HG02571 (cell line): ENCODE data around the gene DCAF5.

Source experiments
- ATAC-seq: cut with Tn5 transposase; IDR thresholded peaks from one replicate; pipeline ENCODE4 v1.9.1; 2021; ENCODE audit warnings: mild to moderate bottlenecking, moderate library complexity; ENCODE audit not compliant: unreplicated experiment

The DCAF5 gene

DNA sequence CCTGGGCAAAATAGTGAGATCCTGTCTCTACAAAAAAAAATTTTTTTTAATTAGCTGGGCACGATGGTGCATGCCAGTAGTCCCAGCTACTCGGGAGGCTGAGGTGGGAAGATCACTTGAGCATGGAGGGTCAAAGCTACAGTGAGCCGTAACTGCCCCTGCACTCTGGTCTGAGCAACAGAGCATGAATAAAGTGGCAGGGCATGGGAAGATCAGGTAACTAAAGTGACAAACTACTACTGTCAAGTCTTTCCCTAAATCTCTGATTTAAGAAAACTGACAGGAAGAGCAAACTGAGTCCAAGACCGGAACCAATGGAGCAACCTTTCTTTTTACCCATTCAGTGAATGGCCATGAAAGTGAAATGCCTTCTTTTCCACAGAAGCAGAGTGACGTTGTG lies 10.8 kb downstream of the DCAF5 start:
- ATAC-seq = no peak

DNA sequence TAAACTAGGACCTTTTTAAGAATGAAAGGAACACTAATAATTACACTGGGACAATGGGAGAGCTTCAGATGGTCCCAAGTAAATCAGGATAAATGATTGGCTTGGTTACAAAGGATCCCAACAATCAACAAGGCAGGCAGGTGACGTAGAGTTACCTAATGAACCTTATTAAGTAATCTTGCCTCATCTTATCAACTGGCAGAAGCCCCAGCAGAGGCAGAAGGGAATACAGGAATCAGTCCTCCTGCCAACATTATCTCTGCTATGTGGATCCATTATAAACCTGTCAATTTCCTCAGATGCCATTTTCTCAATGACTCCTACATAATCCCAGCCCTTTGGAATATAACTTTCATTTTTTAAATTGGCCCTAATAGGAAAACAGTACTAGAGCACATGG lies 11.4 kb downstream of the DCAF5 start:
- ATAC-seq = no peak

GRCh38 chr14:69139743-69140142 lies 13.2 kb downstream of the DCAF5 start:
- ATAC-seq = no peak

GRCh38 chr14:69137843-69138535 lies 14.9 kb downstream of the DCAF5 start:
- no peak for ATAC-seq

- no peak for ATAC-seq
Observed at GRCh38 chr14:69137416-69137815, 15.5 kb downstream of the DCAF5 start.

DNA sequence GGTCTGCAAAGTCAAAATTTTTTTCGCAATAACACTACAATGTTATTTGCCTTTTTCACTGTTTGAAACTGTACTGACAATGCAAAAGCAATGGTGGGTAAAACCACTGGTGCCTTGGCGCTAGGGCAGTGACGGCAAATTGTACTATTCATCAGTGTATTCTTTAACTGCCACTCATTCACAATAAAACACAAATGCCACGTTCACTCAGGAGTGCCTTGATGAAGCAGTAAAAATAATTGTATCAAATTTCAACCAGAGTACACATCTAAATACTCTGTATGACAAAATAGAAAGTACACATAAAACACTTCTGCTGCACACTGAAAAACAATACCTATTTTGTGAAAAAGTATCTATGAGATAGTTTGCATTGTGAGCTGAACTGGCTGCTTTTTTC lies 17.8 kb downstream of the DCAF5 start:
- no peak for ATAC-seq

DNA sequence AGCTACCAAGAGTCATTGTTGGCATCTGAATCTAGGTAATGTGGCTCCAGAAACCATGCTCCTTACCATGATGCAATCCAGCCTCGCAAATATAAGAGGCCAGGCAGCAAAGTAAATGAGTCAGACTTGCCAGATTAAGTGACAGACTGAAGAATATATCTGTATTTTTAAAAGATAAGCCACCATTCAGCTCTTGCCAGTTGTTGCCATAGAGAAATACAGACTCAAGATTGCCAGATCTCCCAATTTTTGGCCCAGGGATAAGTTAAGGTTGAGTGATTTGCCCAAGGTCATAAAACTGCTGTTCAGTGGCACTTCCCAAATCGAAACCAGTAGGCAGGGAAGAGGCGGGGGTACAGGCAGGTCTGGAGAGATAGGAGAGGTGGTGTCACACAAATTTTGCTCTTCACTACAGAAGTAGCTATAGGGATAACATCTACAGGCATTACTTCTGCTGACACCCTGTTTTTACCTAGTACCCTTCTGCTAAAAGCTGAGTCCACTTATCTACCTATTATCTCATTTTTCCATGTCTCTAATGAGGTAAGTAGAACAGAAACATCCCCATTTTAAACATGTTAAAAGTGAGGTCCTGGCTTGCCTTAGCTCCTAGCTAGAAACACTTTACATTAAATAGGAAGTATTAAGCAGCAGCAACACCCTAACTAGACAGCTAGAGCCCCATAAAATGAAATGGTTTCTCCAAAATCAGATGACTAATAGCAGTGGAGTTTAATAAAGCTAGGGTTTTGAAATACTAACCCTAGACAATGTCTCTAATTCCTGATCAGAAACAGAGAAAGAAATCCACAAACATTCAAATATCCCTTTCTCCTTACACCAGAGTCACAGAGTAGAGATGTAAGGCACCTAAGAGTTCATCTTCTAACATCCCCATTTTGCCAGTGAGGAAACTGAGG lies 19.5 kb downstream of the DCAF5 start:
- no peak for ATAC-seq

GRCh38 chr14:69132513-69133181 lies 20.3 kb downstream of the DCAF5 start:
- no peak for ATAC-seq

DNA sequence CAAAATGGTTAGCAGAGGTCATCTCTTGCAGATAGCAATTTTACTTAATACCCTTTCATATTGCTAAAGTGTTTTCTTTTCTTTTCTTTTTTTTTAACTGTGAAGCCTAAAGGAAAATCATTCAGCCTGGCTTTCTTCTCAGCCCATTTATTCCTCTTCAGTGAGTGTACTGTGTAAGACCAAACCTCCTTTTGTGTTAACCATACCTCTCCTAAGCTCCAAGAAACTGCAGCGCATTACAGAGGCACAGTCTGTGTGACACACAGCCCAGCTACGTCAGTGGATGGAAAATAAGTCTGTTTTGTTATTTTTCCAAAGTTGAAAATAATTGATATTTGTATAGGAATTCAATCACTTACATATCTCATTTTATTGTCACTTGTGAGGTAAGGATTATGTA lies 21.7 kb downstream of the DCAF5 start:
- ATAC-seq = no peak

DNA sequence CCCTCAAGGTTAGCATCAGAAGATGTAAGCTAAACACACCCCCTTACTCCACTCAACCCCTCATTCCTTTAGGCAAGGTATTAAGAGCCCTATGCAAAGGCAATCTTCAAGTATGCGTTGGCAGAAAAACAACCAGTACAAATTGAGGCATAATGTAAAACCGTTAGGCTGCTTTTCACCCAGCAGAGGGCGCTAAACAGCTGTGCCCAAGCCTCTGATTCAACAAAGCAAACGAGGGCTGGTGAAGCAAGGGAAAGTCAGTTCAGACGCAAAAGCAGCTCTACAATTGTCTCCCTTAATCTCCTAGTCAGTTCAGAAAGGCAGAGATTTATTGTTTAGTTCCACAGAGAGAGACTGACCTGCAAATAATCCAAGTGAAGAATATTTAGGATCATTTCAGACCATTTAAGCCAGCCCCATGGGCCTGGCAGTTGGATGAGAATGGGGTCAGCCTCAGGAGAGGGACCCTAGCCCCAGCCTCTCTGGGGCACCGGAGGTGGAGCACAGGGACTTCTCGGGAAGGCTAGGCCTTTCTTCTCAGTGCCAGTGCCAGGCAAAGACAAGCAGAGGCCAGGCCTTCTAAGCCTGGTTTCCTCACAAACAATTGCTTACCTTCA lies 23.5 kb downstream of the DCAF5 start:
- ATAC-seq = no peak

DNA sequence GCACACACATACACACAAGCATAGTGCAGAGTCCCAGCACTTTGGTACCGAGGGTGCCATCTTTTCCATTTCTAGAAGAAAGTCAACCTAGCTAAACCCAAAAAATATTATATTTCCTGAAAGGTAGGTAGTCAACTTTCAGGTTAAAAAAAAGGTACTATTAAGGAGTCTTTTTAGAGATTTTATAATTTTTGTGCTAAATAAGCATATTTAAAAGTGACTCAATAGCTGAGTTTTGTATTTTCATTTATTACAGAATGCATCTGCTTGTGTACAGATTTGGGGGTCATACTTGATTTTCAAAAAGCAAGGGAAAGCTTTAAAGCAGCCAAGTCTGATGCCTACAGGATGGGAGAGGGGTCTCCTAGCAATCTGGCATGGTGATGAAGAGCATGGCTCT lies 34.6 kb downstream of the DCAF5 start:
- ATAC-seq = no peak

- ATAC-seq = no peak
Observed at GRCh38 chr14:69117020-69117767, 35.7 kb downstream of the DCAF5 start.

DNA sequence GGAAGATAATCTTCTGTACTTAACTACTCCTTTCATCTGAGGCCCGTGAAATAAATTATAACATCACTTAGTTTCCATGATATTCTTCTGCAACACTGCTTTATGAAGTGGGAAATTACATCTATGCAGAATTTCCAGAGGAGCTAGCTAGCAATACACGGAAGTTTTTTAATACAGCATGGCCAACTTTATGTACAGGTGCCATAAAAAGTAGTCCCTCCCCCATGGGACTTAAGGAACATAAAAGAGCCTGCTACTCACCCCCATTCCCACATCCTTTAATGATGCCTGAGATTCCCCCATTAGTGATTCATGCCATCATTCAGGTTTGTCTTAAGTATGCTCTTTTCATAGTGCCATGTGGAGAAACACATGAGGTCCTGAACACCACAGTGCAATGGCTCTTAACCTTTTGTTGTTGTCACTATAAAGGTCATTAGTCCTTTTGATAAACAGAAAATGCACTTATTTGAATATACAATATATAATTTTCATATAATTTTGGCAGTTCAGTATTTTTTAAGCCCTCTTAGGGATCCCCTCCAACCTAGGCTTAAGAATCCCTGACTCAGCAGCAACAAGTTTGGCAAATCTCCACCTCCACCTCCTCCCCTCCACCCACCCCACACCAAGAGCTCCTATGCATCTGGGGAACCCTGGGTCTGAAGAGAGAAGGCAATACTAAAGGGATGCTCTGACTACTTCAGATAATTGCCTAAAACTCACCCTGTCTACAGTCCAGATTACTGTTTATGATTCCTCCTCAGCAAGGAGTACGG lies 37.3 kb downstream of the DCAF5 start:
- no peak for ATAC-seq

- no peak for ATAC-seq
Observed at GRCh38 chr14:69114763-69115162, 38.2 kb downstream of the DCAF5 start.

DNA sequence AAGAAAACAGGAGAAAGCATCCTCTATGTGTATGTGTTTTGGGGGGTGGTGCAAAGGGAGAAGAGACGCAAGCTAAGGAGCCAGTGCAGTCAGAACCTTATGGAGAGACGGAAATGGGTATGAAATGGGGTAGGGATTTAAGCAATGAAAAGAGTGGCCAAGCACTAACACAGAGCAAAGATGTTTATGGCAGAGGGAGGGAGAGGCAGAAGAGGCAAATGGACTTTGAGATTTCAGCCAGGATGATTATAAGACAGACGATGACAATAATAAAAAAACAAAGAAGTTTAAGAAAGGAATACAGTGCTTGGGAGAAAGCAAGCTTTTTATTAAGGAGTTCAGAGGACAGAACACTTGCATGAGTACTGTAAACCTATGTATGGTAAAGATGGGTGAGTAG lies 44.6 kb downstream of the DCAF5 start:
- ATAC-seq = no peak

DNA sequence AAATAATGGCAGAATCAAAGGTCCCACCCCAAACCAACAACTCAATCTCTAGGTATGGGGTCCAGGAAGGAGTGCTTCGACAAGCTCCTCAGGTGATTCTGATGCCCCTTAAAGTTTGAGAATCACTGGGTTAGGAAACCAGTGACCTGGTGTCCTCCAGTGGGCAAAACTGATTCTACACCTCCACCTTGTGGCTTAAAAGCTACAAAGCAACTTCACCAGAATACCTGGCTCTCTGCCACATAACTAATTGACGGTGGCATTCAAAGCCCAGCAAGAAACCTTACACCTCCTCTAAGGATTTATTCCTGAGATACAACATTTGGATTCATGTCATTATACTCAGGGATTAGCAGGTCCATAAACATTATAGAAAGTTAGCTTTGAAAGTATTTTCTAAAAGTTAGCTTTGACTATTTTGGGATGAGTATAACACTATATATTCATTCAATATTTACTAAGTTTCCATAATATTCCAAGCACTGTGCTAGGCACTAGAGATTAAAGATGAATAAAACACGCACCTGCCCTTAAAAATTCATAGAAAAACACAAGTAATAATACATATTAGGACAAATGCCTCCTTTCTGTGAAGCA lies 45.4 kb downstream of the DCAF5 start:
- no peak for ATAC-seq

DNA sequence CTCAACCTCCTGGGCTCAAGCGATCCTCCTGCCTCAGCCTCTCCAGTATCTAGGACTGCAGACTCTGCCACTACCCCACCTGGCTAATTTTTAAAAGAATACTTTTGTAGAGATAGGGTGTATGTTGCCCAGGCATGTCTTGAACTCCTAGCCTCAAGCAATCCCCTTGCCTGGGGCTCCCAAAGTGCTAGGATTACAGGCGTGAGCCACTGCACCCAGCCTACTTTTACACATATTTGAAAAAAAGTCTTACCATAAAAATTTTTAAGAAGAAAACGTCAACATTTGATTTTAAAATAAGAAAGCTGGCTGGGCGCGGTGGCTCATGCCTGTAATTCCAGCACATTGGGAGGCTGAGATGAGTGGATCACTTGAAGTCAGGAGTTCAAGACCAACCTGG lies 46.5 kb downstream of the DCAF5 start:
- no peak for ATAC-seq

- no peak for ATAC-seq
Observed at GRCh38 chr14:69105326-69105725, 47.6 kb downstream of the DCAF5 start.

DNA sequence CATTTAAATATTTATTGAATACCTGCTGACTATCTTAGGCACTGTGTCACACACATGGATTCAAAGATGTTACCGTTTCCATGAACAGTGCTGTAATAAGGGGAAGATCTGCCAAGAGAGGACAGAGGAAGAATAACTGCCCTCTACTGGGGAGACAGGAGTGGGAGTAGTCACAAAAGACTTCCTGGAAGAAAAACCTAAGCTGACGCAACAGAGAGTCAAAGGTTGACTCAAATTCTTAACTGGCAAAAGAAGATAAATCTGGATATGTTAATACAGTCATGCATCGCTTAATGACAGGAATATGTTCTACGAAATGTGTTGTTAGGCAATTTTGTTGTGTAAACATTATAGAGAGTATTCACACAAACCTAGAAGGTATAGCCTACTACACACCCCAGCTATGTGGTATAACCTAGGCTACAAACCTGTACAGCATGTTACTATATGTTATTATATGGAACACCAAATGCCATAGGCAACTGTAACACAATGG lies 51.5 kb downstream of the DCAF5 start:
- ATAC-seq = no peak
